HG03521 (cell line): Measurements from ENCODE around the gene CLIC1.

Experiments
- ATAC-seq: cut with Tn5 transposase; IDR thresholded peaks from one replicate; pipeline ENCODE4 v1.9.1; 2021; ENCODE audit warnings: mild to moderate bottlenecking, moderate library complexity; ENCODE audit not compliant: unreplicated experiment

CLIC1 gene

GRCh38 chr6:31769684-31770371 is 33.5 kb upstream of the CLIC1 start:
- no peak for ATAC-seq

GRCh38 chr6:31768363-31769257 is 32.3 kb upstream of the CLIC1 start:
- no peak for ATAC-seq

- ATAC-seq = no peak
Measured at GRCh38 chr6:31767096-31767645, 30.8 kb upstream of the CLIC1 start.

GRCh38 chr6:31765910-31766794 is 29.8 kb upstream of the CLIC1 start:
- ATAC-seq = no peak

GRCh38 chr6:31765559-31765909 is 29.2 kb upstream of the CLIC1 start:
- ATAC-seq = no peak

GRCh38 chr6:31764198-31764597 is 27.9 kb upstream of the CLIC1 start:
- ATAC-seq = no peak

- ATAC-seq = no peak
Measured at GRCh38 chr6:31763619-31763940, 27.2 kb upstream of the CLIC1 start.

- ATAC-seq = no peak
Measured at GRCh38 chr6:31762878-31763618, 26.7 kb upstream of the CLIC1 start.

- no peak for ATAC-seq
Measured at GRCh38 chr6:31762356-31762755, 26.0 kb upstream of the CLIC1 start, which contains the start of gene SAPCD1. Gene SAPCD1 (plus strand): TSS chr6:31762656. CDS start chr6:31763055, 399 bp downstream.

GRCh38 chr6:31761343-31761742 is 25.0 kb upstream of the CLIC1 start:
- ATAC-seq = no peak

GRCh38 chr6:31760790-31761189 is 24.5 kb upstream of the CLIC1 start:
- ATAC-seq = no peak

GRCh38 chr6:31758281-31758680 is 22.0 kb upstream of the CLIC1 start:
- ATAC-seq = no peak

GRCh38 chr6:31752739-31753319 is 16.5 kb upstream of the CLIC1 start:
- no peak for ATAC-seq

- no peak for ATAC-seq
Measured at GRCh38 chr6:31750411-31751022, 14.2 kb upstream of the CLIC1 start.

GRCh38 chr6:31749301-31750036 is 13.1 kb upstream of the CLIC1 start:
- ATAC-seq = no peak

GRCh38 chr6:31744422-31744821 is 8.1 kb upstream of the CLIC1 start:
- no peak for ATAC-seq

- no peak for ATAC-seq
Measured at GRCh38 chr6:31742894-31743293, 6.6 kb upstream of the CLIC1 start.

- no peak for ATAC-seq
Measured at GRCh38 chr6:31741815-31742214, 5.5 kb upstream of the CLIC1 start.
